Measurements from ENCODE around the gene PSPN. TPM values are rescaled to one million over a fixed set of nuclear protein-coding genes. Genes with fewer than 3 reads are reported as not detected.

Gene PSPN
- total and polyA plus RNA-seq, 9 of the 15 experiments (the other 6 are each of a cell fraction or from before 2014, with no cell fraction given): 0.21 to 1.1 (median 0.58) TPM

GRCh38 chr19:6372594-6373095 lies 3.1 kb downstream of the PSPN start, which contains the start of gene ALKBH7:
TSS of gene ALKBH7 (plus strand) at chr19:6372794. CDS start at chr19:6372821, 27 bp downstream.
- H3K36me3 ChIP-seq (ENCODE audit: control insufficient read depth, insufficient read depth, low read length): peaks cover 35% of the 10 kb centered on the region; the same call in 2 of the 3 replicates
- intact Hi-C loops (cut with micrococcal nuclease): no loop called here
- peak within 1 kb of the TSS; percentile 94 for H3K4me2 ChIP-seq (ENCODE audit: insufficient read depth, low read length)
- no TSS peak for BruUV-seq (replicated peaks)
- in situ Hi-C loops (cut with MboI): no loop called here
- DNase-seq (ENCODE audit: extremely low read depth in 1 of 4, low spot score in 3 of 4) (peak; percentile 89 to 100 (median 92)), ATAC-seq (peak; percentile 88), FAIRE-seq (no peak)
- H3K9me3 ChIP-seq (replicated peaks; ENCODE audit: control insufficient read depth, insufficient read depth, low read depth, low read length): no peaks in the 10 kb centered on the region
- peaks cover 8 to 62% of the 10 kb centered on the region in 2 experiments for H3K4me1 ChIP-seq (replicated peaks in 1 of 2; ENCODE audit: control insufficient read depth in 2 of 2, insufficient read depth in 2 of 2, low read length in 2 of 2)
- POLR2A ChIA-PET: interaction anchor here (0.6 to 2.0 kb wide), 19 partner anchors 10 to 1459 kb away, joined by 3 to 29 read pairs (median 3); partner anchors contain the start of genes CLPP, GTF2F1, KHSRP and TNFSF9
- peak within 1 kb of the TSS; percentile 97 for H3K27ac ChIP-seq (ENCODE audit: extremely low read depth, low read depth, low read length)
- CTCF ChIA-PET (ENCODE audit: low intra/inter-chr PET ratio): no interaction called here
- peak within 1 kb of the TSS; percentile 99 for H3K4me3 ChIP-seq
- H3K27me3 ChIP-seq (ENCODE audit: control insufficient read depth in 2 of 2, insufficient read depth in 2 of 2, low read length in 2 of 2): no peaks in the 10 kb centered on the region
- no peaks in the 10 kb centered on the region for H3K9me1 ChIP-seq (ENCODE audit: control insufficient read depth, insufficient read depth, low read length)
- H3K9ac ChIP-seq (ENCODE audit: insufficient read depth in 1 of 2, low read depth in 2 of 2, low read length in 2 of 2): peak within 1 kb of the TSS; percentile 78 to 94
- no peaks in the 10 kb centered on the region for H4K20me1 ChIP-seq (replicated peaks; ENCODE audit: control insufficient read depth, insufficient read depth, low read length)
- H2AFZ ChIP-seq (ENCODE audit: low read depth, low read length): peak within 1 kb of the TSS; percentile 97
- H3K79me2 ChIP-seq (ENCODE audit: control insufficient read depth, insufficient read depth, low read length): peaks cover 7% of the 10 kb centered on the region; the same call in 2 of the 3 replicates
- 1% methylated on average over 46 of the region's 47 CpGs for WGBS (ENCODE audit: insufficient coverage, low coverage, missing lambda C conversion rate)
- TF ChIP-seq ZNF384 (IDR thresholded peaks at IDR 0.05; ENCODE audit: low read depth, low read length) (no peak), RBBP5 (IDR thresholded peaks at IDR 0.05; ENCODE audit: borderline replicate concordance, insufficient read depth, low read length, poor library complexity, severe bottlenecking) (peak; percentile 79), ADNP (tag; IDR thresholded peaks at IDR 0.05) (no peak), ATF7 (IDR thresholded peaks at IDR 0.05) (peak; percentile 81; the same call in 1 of the 2 replicates), EGR1 (conservative IDR thresholded peaks at IDR 0.05) (peak; percentile 87), ZFP30 (CRISPR knock-in tag; IDR thresholded peaks at IDR 0.05; ENCODE audit: borderline replicate concordance) (no peak), SRSF3 (IDR thresholded peaks at IDR 0.05; ENCODE audit: insufficient read depth, low read length) (no peak), ATF6 (CRISPR knock-in tag; IDR thresholded peaks at IDR 0.05) (no peak; the same call in 1 of the 2 replicates), ZNF146 (CRISPR knock-in tag; IDR thresholded peaks at IDR 0.05; ENCODE audit: unreplicated experiment) (no peak), TAF9B (IDR thresholded peaks at IDR 0.05; ENCODE audit: partially characterized antibody) (peak; percentile 4), SRF (CRISPR knock-in tag; IDR thresholded peaks at IDR 0.05) (peak in 1 of 2 experiments; percentile 61; a peak in 1 of 4 replicates), PHF20 (IDR thresholded peaks at IDR 0.05; ENCODE audit: partially characterized antibody) (peak; percentile 59), BCL6 (CRISPR knock-in tag; IDR thresholded peaks at IDR 0.05) (no peak), KAT7 (CRISPR knock-in tag; IDR thresholded peaks at IDR 0.05; ENCODE audit: borderline replicate concordance) (no peak; the same call in 1 of the 2 replicates), TFAM (CRISPR knock-in tag; conservative IDR thresholded peaks at IDR 0.05) (no peak), CC2D1A (IDR thresholded peaks at IDR 0.05) (no peak), ZNF165 (CRISPR knock-in tag; IDR thresholded peaks at IDR 0.05; ENCODE audit: borderline replicate concordance) (no peak), KDM2B (CRISPR knock-in tag; IDR thresholded peaks at IDR 0.05) (0 out of 2 replicates have a peak, but pooled peaks have one; percentile 58)
- TF ChIP-seq, protein P1, sequence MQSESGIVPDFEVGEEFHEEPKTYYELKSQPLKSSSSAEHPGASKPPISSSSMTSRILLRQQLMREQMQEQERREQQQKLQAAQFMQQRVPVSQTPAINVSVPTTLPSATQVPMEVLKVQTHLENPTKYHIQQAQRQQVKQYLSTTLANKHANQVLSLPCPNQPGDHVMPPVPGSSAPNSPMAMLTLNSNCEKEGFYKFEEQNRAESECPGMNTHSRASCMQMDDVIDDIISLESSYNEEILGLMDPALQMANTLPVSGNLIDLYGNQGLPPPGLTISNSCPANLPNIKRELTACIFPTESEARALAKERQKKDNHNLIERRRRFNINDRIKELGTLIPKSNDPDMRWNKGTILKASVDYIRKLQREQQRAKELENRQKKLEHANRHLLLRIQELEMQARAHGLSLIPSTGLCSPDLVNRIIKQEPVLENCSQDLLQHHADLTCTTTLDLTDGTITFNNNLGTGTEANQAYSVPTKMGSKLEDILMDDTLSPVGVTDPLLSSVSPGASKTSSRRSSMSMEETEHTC (IDR thresholded peaks at IDR 0.05): no peak
- TF ChIP-seq, protein P2, sequence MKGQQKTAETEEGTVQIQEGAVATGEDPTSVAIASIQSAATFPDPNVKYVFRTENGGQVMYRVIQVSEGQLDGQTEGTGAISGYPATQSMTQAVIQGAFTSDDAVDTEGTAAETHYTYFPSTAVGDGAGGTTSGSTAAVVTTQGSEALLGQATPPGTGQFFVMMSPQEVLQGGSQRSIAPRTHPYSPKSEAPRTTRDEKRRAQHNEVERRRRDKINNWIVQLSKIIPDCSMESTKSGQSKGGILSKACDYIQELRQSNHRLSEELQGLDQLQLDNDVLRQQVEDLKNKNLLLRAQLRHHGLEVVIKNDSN (CRISPR knock-in tag; IDR thresholded peaks at IDR 0.05): no peak
